ENCODE results near the gene SRSF8. TPM values are rescaled to one million over a fixed set of nuclear protein-coding genes. Genes with fewer than 3 reads are reported as not detected.

The SRSF8 gene
- total RNA-seq, 1 experiment from 2014 or later: 25.1 TPM

GRCh38 chr11:95065336-95065735, 1.4 kb upstream of the SRSF8 start:
- H3K27ac ChIP-seq (ENCODE audit: insufficient read length, low read depth, low read length): no peak overlapping the region
- H2BK20ac ChIP-seq (ENCODE audit: low read depth, low read length, poor library complexity, severe bottlenecking): no peak overlapping the region
- H3T11ph ChIP-seq (ENCODE audit: low read length): no peak overlapping the region
- H3K27me3 ChIP-seq (ENCODE audit: insufficient read depth, low read length): no peaks in the 10 kb centered on the region
- peaks cover 18% of the 10 kb centered on the region in 2 experiments for H3K4me1 Mint-ChIP-seq
- peaks cover 0 to 2% (median under 1%) of the 10 kb centered on the region in 3 experiments; a peak in 2 of 7 replicates for H3K36me3 Mint-ChIP-seq (ENCODE audit: insufficient read depth in 1 of 3, low read depth in 3 of 3)
- H4K91ac ChIP-seq (ENCODE audit: insufficient read length, low read depth, low read length): no peak overlapping the region
- H3K56ac ChIP-seq (ENCODE audit: insufficient read length, low read depth, low read length): no peak overlapping the region
- peaks cover 25% of the 10 kb centered on the region for H3K27me3 Mint-ChIP-seq (ENCODE audit: low read depth)
- H3K9ac ChIP-seq (ENCODE audit: extremely low read depth, insufficient read length, low read length): no peak overlapping the region
- no peaks in the 10 kb centered on the region for H4K20me1 ChIP-seq (ENCODE audit: control insufficient read depth, insufficient read depth, insufficient read length)
- no peak overlapping the region for H2BK120ac ChIP-seq (ENCODE audit: low read depth, low read length, poor library complexity, severe bottlenecking)
- no peak overlapping the region for H2BK15ac ChIP-seq (ENCODE audit: low read depth, low read length)
- peaks cover 8% of the 10 kb centered on the region for H3K23me2 ChIP-seq (ENCODE audit: insufficient read length, low read depth, low read length, poor library complexity, severe bottlenecking)
- H4K5ac ChIP-seq (ENCODE audit: insufficient read length, low read depth, low read length): no peak overlapping the region
- no peaks in the 10 kb centered on the region for H3K4me1 ChIP-seq (ENCODE audit: insufficient read depth, low read length)
- H3K27ac Mint-ChIP-seq: no peak overlapping the region
- no peak overlapping the region for H3K23ac ChIP-seq (ENCODE audit: insufficient read length, low read depth, low read length)
- H3K4me2 ChIP-seq (ENCODE audit: insufficient read depth, insufficient read length, low read length): no peak overlapping the region
- H2AFZ ChIP-seq (ENCODE audit: low read length): no peak overlapping the region
- H3K4ac ChIP-seq (ENCODE audit: low read depth, low read length): no peak overlapping the region
- no peaks in the 10 kb centered on the region for H3K79me2 ChIP-seq (ENCODE audit: insufficient read depth, low read length)
- H3K14ac ChIP-seq (ENCODE audit: insufficient read depth, low read length): no peak overlapping the region
- no peaks in the 10 kb centered on the region for H3K9me3 ChIP-seq (ENCODE audit: control insufficient read depth, low read depth, low read length)
- H4K8ac ChIP-seq (replicated peaks; ENCODE audit: insufficient read length, low read depth, low read length): no peak overlapping the region
- no peak overlapping the region for H2BK5ac ChIP-seq (ENCODE audit: insufficient read length, low read length)
- H3K4me3 Mint-ChIP-seq: no peak overlapping the region
- TF ChIP-seq CTCF (conservative IDR thresholded peaks at IDR 0.05): no peak
- WGBS (ENCODE audit: extremely low coverage, insufficient read length, low lambda C conversion rate): no CpG with 5 or more reads among the region's 1 CpG
- peaks cover 0 to 3% of the 10 kb centered on the region in 2 experiments; a peak in 1 of 5 replicates for H3K9me3 Mint-ChIP-seq
- no peak overlapping the region for H2AK5ac ChIP-seq (ENCODE audit: insufficient read length, low read length)
- no peaks in the 10 kb centered on the region for H3K79me1 ChIP-seq (ENCODE audit: insufficient read depth, low read depth, low read length, poor library complexity, severe bottlenecking)
- no peak overlapping the region for H3K18ac ChIP-seq (ENCODE audit: insufficient read length, low read depth, low read length)
- no peak for DNase-seq
- H2BK12ac ChIP-seq (ENCODE audit: insufficient read length, low read depth, low read length): no peak overlapping the region
